HepG2 (cell line): ENCODE results near the gene ZSCAN26. TPM values are rescaled to one million over a fixed set of nuclear protein-coding genes. Genes with fewer than 3 reads are reported as not detected.

Experiments used
- AHR ChIP-seq: IDR thresholded peaks from 2 replicates; pipeline ENCODE4 v1.6.1; 2018; ENCODE audit warnings: missing genetic modification reagents, missing compliant biosample characterization
- AKAP8 ChIP-seq: sonication (generic); formaldehyde crosslinking; IDR thresholded peaks from 2 replicates; pipeline ENCODE4 v1.5.1; 2020; ENCODE audit warnings: mild to moderate bottlenecking, missing genetic modification reagents
- ATF7-NPFF ChIP-seq: sonication (generic); formaldehyde crosslinking; IDR thresholded peaks from 2 replicates; pipeline ENCODE4 v1.8.1; 2023; ENCODE audit warnings: mild to moderate bottlenecking, low read depth, missing genetic modification reagents, moderate library complexity
- ETV6 ChIP-seq: sonication (generic); formaldehyde crosslinking; conservative IDR thresholded peaks from 2 replicates; pipeline ENCODE4 v1.4.0; 2020; ENCODE audit warnings: missing genetic modification reagents
- HCFC1 ChIP-seq: fragments of 150-350 bp; IDR thresholded peaks from 2 replicates; pipeline ENCODE4 v1.6.1; 2014; ENCODE audit warnings: low read depth, low read length
- KLF9 ChIP-seq: IDR thresholded peaks from 2 replicates; pipeline ENCODE4 v1.6.1; 2016; ENCODE audit warnings: low read depth
- MAFG ChIP-seq: sonication (generic); formaldehyde crosslinking; IDR thresholded peaks from 2 replicates; pipeline ENCODE4 v1.5.1; 2020; ENCODE audit warnings: mild to moderate bottlenecking, missing genetic modification reagents
- MEF2D ChIP-seq: sonication (generic); formaldehyde crosslinking; IDR thresholded peaks from 2 replicates; pipeline ENCODE4 v1.5.1; 2020; ENCODE audit warnings: mild to moderate bottlenecking, missing genetic modification reagents
- NAIF1 ChIP-seq: sonication (generic); formaldehyde crosslinking; IDR thresholded peaks from 2 replicates; pipeline ENCODE4 v1.5.0; 2020; ENCODE audit warnings: mild to moderate bottlenecking, missing genetic modification reagents, borderline replicate concordance
- PHF5A ChIP-seq: IDR thresholded peaks from one replicate; pipeline ENCODE4 v1.6.1; 2018; ENCODE audit warnings: low read depth, missing genetic modification reagents; ENCODE audit not compliant: unreplicated experiment
- PITX1 ChIP-seq: sonication (generic); formaldehyde crosslinking; IDR thresholded peaks from 2 replicates; pipeline ENCODE4 v1.5.1; 2020; ENCODE audit warnings: mild to moderate bottlenecking, missing genetic modification reagents
- PLRG1 ChIP-seq: fragments of 450-650 bp; conservative IDR thresholded peaks from 2 replicates; pipeline ENCODE4 v1.6.1; 2016
- SMAD9 ChIP-seq: sonication (generic); formaldehyde crosslinking; IDR thresholded peaks from 2 replicates; pipeline ENCODE4 v1.5.1; 2020; ENCODE audit warnings: mild to moderate bottlenecking, missing genetic modification reagents
- THAP9 ChIP-seq: sonication (generic); formaldehyde crosslinking; IDR thresholded peaks from 2 replicates; pipeline ENCODE4; 2020; ENCODE audit warnings: missing genetic modification reagents, mild to moderate bottlenecking, borderline replicate concordance
- ZNF17 ChIP-seq: sonication (generic); formaldehyde crosslinking; IDR thresholded peaks from 2 replicates; pipeline ENCODE4 v1.5.0; 2020; ENCODE audit warnings: mild to moderate bottlenecking, missing genetic modification reagents
- ZNF3 ChIP-seq: IDR thresholded peaks from 2 replicates; pipeline ENCODE4 v1.7.0; 2017; ENCODE audit warnings: inconsistent platforms
- ZNF530 ChIP-seq: sonication (generic); formaldehyde crosslinking; IDR thresholded peaks from 2 replicates; pipeline ENCODE4 v1.5.0; 2020; ENCODE audit warnings: low read depth, mild to moderate bottlenecking, missing genetic modification reagents
- ZNF557 ChIP-seq: sonication (generic); formaldehyde crosslinking; IDR thresholded peaks from 2 replicates; pipeline ENCODE4 v1.4.0; 2020; ENCODE audit warnings: missing genetic modification reagents
- ZNF589 ChIP-seq: sonication (generic); formaldehyde crosslinking; conservative IDR thresholded peaks from 2 replicates; pipeline ENCODE4 v1.8.0; 2022; ENCODE audit warnings: mild to moderate bottlenecking, moderate library complexity, missing genetic modification reagents
- ZNF652 ChIP-seq: IDR thresholded peaks from 2 replicates; pipeline ENCODE4 v1.6.1; 2016; ENCODE audit warnings: low read depth, borderline replicate concordance
- ZNF773 ChIP-seq: sonication (generic); formaldehyde crosslinking; IDR thresholded peaks from 2 replicates; pipeline ENCODE4 v1.4.0; 2020; ENCODE audit warnings: missing genetic modification reagents, borderline replicate concordance
- ZNF781 ChIP-seq: sonication (generic); formaldehyde crosslinking; IDR thresholded peaks from 2 replicates; pipeline ENCODE4 v1.5.1; 2020; ENCODE audit warnings: borderline replicate concordance, mild to moderate bottlenecking, missing genetic modification reagents; ENCODE audit errors: not compliant biosample characterization
- ZSCAN22 ChIP-seq: sonication (generic); formaldehyde crosslinking; IDR thresholded peaks from 2 replicates; pipeline ENCODE4 v1.4.0; 2020; ENCODE audit warnings: mild to moderate bottlenecking, missing genetic modification reagents
- polyA plus RNA-seq, 8 experiments: library from polyadenylated mRNA; depleted of rRNA in 3 of 8; stranded (reverse) in 7 of 8; unstranded in 1 of 8; fragments of >200 nt; fragmentation: Illumina TruSeq in 4 of 8; extraction: Trizol in 4 of 8; gene quantifications; 2 replicates each; pipeline versions ENCODE4 v1.2.1 to v1.2.3, GENCODE V29; 2011 to 2016; ENCODE audit warnings: low read depth in 4 of 8, missing spikeins in 1 of 8, mixed read lengths in 1 of 8; ENCODE audit not compliant: insufficient read depth in 1 of 8
- total RNA-seq, 5 experiments: library from RNA; depleted of rRNA; stranded (reverse); fragments of >200 nt; fragmentation: Illumina TruSeq; extraction: Trizol; gene quantifications; 2 replicates each; pipeline ENCODE4 v1.2.3, GENCODE V29; 2016; ENCODE audit warnings: low read depth in 1 of 5
- TF ChIP-seq, protein P1 (sequence below): IDR thresholded peaks from 2 replicates; pipeline ENCODE4 v1.6.1; 2016; ENCODE audit warnings: low read depth
- TF ChIP-seq, protein P2 (sequence below): sonication (generic); formaldehyde crosslinking; IDR thresholded peaks from 2 replicates; pipeline ENCODE4 v1.5.0; 2020; ENCODE audit warnings: mild to moderate bottlenecking, missing genetic modification reagents, borderline replicate concordance

The ZSCAN26 gene
- total and polyA plus RNA-seq, 2 of the 13 experiments (the other 11 are each of a cell fraction or from before 2014, with no cell fraction given): 12.0 to 15.6 TPM

- TF ChIP-seq ZNF3 (CRISPR knock-in tag): no peak
- TF ChIP-seq ATF7-NPFF (CRISPR knock-in tag): no peak
- TF ChIP-seq ZSCAN22: no peak
- TF ChIP-seq, protein P1, sequence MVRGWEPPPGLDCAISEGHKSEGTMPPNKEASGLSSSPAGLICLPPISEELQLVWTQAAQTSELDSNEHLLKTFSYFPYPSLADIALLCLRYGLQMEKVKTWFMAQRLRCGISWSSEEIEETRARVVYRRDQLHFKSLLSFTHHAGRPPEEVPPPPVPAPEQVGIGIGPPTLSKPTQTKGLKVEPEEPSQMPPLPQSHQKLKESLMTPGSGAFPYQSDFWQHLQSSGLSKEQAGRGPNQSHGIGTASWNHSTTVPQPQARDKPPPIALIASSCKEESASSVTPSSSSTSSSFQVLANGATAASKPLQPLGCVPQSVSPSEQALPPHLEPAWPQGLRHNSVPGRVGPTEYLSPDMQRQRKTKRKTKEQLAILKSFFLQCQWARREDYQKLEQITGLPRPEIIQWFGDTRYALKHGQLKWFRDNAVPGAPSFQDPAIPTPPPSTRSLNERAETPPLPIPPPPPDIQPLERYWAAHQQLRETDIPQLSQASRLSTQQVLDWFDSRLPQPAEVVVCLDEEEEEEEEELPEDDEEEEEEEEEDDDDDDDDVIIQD (CRISPR knock-in tag): peak; percentile 41; the same call in 1 of the 2 replicates
- TF ChIP-seq AHR (CRISPR knock-in tag): no peak
- peak; percentile 83; the same call in 1 of the 2 replicates for TF ChIP-seq PITX1 (CRISPR knock-in tag)
- peak; percentile 76; the same call in 1 of the 2 replicates for TF ChIP-seq THAP9 (CRISPR knock-in tag)
- peak; percentile 87 for TF ChIP-seq PHF5A (CRISPR knock-in tag)
- TF ChIP-seq HCFC1: peak; percentile 75
- no peak for TF ChIP-seq ZNF17 (CRISPR knock-in tag)
- no peak for TF ChIP-seq ZNF557 (CRISPR knock-in tag)
- TF ChIP-seq NAIF1 (CRISPR knock-in tag): no peak
- TF ChIP-seq ZNF530 (CRISPR knock-in tag): no peak
- TF ChIP-seq MEF2D (CRISPR knock-in tag): no peak
- TF ChIP-seq AKAP8 (CRISPR knock-in tag): no peak
- no peak; the same call in 1 of the 2 replicates for TF ChIP-seq ZNF589
- peak; percentile 100 for TF ChIP-seq ZNF652 (CRISPR knock-in tag)
- no peak for TF ChIP-seq SMAD9 (CRISPR knock-in tag)
- TF ChIP-seq ETV6 (CRISPR knock-in tag): 0 out of 2 replicates have a peak, but pooled peaks have one; percentile 48
- no peak for TF ChIP-seq MAFG (CRISPR knock-in tag)
- TF ChIP-seq ZNF773 (CRISPR knock-in tag): 0 out of 2 replicates have a peak, but pooled peaks have one; percentile 38
- no peak for TF ChIP-seq PLRG1
- TF ChIP-seq, protein P2, sequence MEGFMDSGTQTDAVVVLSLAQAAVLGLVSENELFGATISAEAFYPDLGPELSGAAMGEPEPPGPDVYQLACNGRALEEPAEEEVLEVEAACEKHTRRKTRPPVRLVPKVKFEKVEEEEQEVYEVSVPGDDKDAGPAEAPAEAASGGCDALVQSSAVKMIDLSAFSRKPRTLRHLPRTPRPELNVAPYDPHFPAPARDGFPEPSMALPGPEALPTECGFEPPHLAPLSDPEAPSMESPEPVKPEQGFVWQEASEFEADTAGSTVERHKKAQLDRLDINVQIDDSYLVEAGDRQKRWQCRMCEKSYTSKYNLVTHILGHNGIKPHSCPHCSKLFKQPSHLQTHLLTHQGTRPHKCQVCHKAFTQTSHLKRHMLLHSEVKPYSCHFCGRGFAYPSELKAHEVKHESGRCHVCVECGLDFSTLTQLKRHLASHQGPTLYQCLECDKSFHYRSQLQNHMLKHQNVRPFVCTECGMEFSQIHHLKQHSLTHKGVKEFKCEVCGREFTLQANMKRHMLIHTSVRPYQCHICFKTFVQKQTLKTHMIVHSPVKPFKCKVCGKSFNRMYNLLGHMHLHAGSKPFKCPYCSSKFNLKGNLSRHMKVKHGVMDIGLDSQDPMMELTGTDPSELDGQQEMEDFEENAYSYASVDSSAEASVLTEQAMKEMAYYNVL (CRISPR knock-in tag): no peak; the same call in 1 of the 2 replicates
- no peak for TF ChIP-seq KLF9 (CRISPR knock-in tag)
- no peak for TF ChIP-seq ZNF781
Measured at GRCh38 chr6:28252009-28252975, 14.7 kb upstream of the ZSCAN26 start, which contains the start of gene ZKSCAN4 (continued).
